HL-60 (cell line): ENCODE results near the gene EEF1AKMT1.
A peak's percentile ranks its signal among the peaks of the same experiment; 100 is the strongest.
"Not testable (repeated sequence)": the region's sequence is repeated elsewhere in the genome, so short reads cannot be mapped to it uniquely, and the experiment has no call there.

Source experiments
- DNase-seq, 2 experiments: peaks; one replicate each; pipeline ENCODE4 v3.0.0-alpha.2; 2010 to 2020; ENCODE audit warnings: low read depth in 1 of 2, low spot score in 1 of 2
- H3K27ac ChIP-seq: fragments of 250-450 bp; sonication (Bioruptor Pico); replicated peaks from 2 replicates; pipeline ENCODE4 v1.5.1; 2020; ENCODE audit warnings: mild to moderate bottlenecking, moderate library complexity
- H3K27me3 ChIP-seq: fragments of 250-450 bp; sonication (Bioruptor Pico); 2 replicates; pipeline ENCODE4 v1.5.1; 2021; ENCODE audit warnings: mild to moderate bottlenecking, moderate library complexity; ENCODE audit not compliant: insufficient read depth, poor library complexity, severe bottlenecking
- H3K4me3 ChIP-seq: replicated peaks from 2 replicates; pipeline ENCODE4 v1.5.1; 2011; ENCODE audit warnings: mild to moderate bottlenecking, control low read depth, low read length; ENCODE audit not compliant: insufficient read depth
- GABPA ChIP-seq: IDR thresholded peaks from 2 replicates; pipeline ENCODE4 v1.6.1; 2012; ENCODE audit warnings: low read depth
- POLR2AphosphoS5 ChIP-seq: IDR thresholded peaks from 2 replicates; pipeline ENCODE4 v1.6.1; 2012; ENCODE audit warnings: low read depth
- SPI1 ChIP-seq: IDR thresholded peaks from 2 replicates; pipeline ENCODE4 v1.6.1; 2012; ENCODE audit warnings: low read depth, mild to moderate bottlenecking, borderline replicate concordance
- TF ChIP-seq, protein P1 (sequence below): IDR thresholded peaks from 2 replicates; pipeline ENCODE4 v1.6.1; 2012; ENCODE audit warnings: low read depth; ENCODE audit not compliant: insufficient replicate concordance
- TF ChIP-seq, protein P2 (sequence below): IDR thresholded peaks from one replicate; pipeline ENCODE4 v1.5.1; 2011; ENCODE audit warnings: low read length, control low read depth, inconsistent platforms; ENCODE audit not compliant: insufficient read depth

The EEF1AKMT1 gene

DNA sequence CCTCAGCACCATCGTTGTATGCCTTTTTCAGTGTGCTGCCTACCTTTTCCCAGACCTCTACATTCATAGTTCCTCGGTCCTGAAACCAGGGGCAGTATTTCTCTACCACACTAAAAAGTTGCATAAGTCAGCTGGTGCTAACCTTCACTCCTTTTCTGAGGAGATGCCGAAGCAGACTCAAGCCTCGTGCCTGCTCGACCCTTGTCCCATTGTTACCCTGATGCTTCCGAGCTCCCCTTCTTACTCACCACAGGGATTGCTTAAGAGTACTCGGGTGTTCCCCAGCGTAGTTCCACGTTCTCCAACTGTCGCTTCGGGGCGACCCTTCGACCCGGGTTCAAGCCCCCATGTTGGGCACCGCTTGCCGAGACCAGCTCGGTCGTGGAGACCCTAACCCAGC is 89.2 kb downstream of the EEF1AKMT1 start:
- TF ChIP-seq GABPA (no peak), POLR2AphosphoS5 (no peak)
- TF ChIP-seq, protein P1, sequence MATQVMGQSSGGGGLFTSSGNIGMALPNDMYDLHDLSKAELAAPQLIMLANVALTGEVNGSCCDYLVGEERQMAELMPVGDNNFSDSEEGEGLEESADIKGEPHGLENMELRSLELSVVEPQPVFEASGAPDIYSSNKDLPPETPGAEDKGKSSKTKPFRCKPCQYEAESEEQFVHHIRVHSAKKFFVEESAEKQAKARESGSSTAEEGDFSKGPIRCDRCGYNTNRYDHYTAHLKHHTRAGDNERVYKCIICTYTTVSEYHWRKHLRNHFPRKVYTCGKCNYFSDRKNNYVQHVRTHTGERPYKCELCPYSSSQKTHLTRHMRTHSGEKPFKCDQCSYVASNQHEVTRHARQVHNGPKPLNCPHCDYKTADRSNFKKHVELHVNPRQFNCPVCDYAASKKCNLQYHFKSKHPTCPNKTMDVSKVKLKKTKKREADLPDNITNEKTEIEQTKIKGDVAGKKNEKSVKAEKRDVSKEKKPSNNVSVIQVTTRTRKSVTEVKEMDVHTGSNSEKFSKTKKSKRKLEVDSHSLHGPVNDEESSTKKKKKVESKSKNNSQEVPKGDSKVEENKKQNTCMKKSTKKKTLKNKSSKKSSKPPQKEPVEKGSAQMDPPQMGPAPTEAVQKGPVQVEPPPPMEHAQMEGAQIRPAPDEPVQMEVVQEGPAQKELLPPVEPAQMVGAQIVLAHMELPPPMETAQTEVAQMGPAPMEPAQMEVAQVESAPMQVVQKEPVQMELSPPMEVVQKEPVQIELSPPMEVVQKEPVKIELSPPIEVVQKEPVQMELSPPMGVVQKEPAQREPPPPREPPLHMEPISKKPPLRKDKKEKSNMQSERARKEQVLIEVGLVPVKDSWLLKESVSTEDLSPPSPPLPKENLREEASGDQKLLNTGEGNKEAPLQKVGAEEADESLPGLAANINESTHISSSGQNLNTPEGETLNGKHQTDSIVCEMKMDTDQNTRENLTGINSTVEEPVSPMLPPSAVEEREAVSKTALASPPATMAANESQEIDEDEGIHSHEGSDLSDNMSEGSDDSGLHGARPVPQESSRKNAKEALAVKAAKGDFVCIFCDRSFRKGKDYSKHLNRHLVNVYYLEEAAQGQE = no peak
- DNase-seq = peak in 1 of 2 experiments; percentile 30
- Histone ChIP-seq H3K27me3 (no peaks in the 10 kb centered on the region), H3K27ac (no peak overlapping the region), H3K4me3 (no peak overlapping the region)

DNA sequence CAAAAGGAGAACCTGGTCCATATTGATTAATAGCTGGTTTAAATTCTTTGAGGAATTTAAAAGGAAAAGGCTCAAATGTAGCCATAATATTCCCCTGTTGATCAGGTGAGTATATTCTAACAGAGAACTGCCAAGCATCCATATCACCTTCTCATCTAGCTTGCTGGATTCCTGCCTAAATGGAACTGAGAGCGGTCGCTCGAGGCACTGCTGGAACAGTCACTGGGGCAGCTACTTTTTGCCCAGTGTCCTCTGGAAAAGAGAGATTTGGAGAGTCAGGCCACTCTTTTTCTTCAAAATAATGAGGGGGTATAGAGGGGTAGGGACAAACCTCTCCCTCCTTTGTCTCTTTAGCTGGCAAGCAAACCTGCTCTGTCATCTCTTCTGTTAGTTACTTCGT is 89.7 kb downstream of the EEF1AKMT1 start:
- Histone ChIP-seq H3K27me3 (no peaks in the 10 kb centered on the region), H3K27ac (no peak overlapping the region), H3K4me3 (no peak overlapping the region)
- no peak for TF ChIP-seq POLR2AphosphoS5
- TF ChIP-seq, protein P2, sequence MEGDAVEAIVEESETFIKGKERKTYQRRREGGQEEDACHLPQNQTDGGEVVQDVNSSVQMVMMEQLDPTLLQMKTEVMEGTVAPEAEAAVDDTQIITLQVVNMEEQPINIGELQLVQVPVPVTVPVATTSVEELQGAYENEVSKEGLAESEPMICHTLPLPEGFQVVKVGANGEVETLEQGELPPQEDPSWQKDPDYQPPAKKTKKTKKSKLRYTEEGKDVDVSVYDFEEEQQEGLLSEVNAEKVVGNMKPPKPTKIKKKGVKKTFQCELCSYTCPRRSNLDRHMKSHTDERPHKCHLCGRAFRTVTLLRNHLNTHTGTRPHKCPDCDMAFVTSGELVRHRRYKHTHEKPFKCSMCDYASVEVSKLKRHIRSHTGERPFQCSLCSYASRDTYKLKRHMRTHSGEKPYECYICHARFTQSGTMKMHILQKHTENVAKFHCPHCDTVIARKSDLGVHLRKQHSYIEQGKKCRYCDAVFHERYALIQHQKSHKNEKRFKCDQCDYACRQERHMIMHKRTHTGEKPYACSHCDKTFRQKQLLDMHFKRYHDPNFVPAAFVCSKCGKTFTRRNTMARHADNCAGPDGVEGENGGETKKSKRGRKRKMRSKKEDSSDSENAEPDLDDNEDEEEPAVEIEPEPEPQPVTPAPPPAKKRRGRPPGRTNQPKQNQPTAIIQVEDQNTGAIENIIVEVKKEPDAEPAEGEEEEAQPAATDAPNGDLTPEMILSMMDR = no peak
- no peak for TF ChIP-seq GABPA
- no peak for TF ChIP-seq SPI1
- TF ChIP-seq, protein P1 = no peak
- no peak for DNase-seq

DNA sequence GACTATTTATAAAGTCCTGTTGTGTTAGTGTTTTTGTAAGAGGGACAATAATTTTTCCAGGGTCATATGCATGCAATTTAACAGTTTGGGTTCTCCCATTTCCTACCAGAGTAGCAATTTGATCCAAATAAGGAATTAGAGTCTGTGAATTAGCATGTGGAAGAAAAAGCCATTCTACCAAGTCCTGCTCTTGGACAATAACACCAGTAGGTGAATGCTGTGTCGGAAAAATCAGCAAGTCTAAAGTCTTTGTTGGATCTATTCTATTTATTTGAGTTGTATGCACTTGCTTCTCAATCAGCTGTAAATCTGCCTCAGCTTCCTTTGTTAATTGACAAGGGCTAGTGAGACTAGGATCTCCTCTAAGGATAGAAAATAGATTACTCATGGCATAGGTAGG is 91.7 kb downstream of the EEF1AKMT1 start:
- no peaks in the 10 kb centered on the region for H3K27me3 ChIP-seq
- DNase-seq = no peak
- no peak overlapping the region for H3K4me3 ChIP-seq
- no peak for TF ChIP-seq POLR2AphosphoS5
- TF ChIP-seq, protein P1 = no peak
- no peak for TF ChIP-seq GABPA
- TF ChIP-seq SPI1 = no peak
- H3K27ac ChIP-seq = no peak overlapping the region

DNA sequence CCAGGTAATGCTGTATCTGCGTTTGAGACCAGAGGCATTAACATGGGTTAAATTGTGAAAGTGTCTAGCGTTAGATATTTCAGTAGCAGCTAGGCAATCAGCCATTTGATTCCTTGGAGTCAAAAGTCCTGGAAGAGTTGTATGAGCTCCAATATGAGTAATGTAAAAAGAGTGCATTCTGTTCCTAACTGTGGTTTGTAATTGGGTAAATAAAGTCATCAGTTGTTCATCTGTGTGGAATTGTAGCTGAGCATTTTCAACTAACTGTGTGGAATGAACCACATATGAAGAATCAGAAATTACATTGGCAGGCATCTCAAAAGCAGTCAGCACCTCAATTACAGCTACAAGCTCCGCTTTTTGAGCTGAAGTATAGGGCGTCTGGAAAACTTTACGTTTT is 92.3 kb downstream of the EEF1AKMT1 start:
- not testable (repeated sequence) for H3K27me3 ChIP-seq, H3K4me3 ChIP-seq, H3K27ac ChIP-seq, DNase-seq
